H1 (cell line): ENCODE measurements around the gene ENO2. TPM values are rescaled to one million over a fixed set of nuclear protein-coding genes. Genes with fewer than 3 reads are reported as not detected.
A peak's percentile ranks its signal among the peaks of the same experiment; 100 is the strongest.

Experiments used
- CTCF ChIA-PET: fragments of 300-600 bp; sonication (Branson Sonifier 250); formaldehyde crosslinking; loops from one replicate; lab custom pipeline; 2021; ENCODE audit not compliant: partially characterized antibody; lab: Charles Lee
- POLR2A ChIA-PET: fragments of 300-600 bp; sonication (Branson Sonifier 250); formaldehyde crosslinking; loops from one replicate; lab custom pipeline; 2021; ENCODE audit warnings: inconsistent platforms; ENCODE audit not compliant: partially characterized antibody; lab: Charles Lee
- DNase-seq, 2 experiments: peaks; one replicate each; pipeline versions ENCODE4 v3.0.0 to v3.0.0-alpha.2; 2010 to 2022; ENCODE audit warnings: low spot score in 2 of 2, low read depth in 1 of 2, mixed read lengths in 1 of 2
- FAIRE-seq: peaks from 2 replicates; lab custom pipeline; 2011; peaks lifted over from hg19 to GRCh38; lab: Jason Lieb, UNC
- H2AFZ ChIP-seq: 2 replicates; pipeline ENCODE4 v1.8.1; 2012; ENCODE audit warnings: low read length, inconsistent platforms
- H2AK5ac ChIP-seq: 2 replicates; pipeline ENCODE4 v1.6.1; 2013; ENCODE audit warnings: low read depth, low read length
- H2BK120ac ChIP-seq: replicated peaks from 2 replicates; pipeline ENCODE3; 2013; ENCODE audit warnings: low read depth, low read length, inconsistent platforms
- H2BK12ac ChIP-seq: 2 replicates; pipeline ENCODE4 v1.6.1; 2013; ENCODE audit warnings: low read depth, low read length
- H2BK15ac ChIP-seq: 2 replicates; pipeline ENCODE4 v1.6.1; 2013; ENCODE audit warnings: low read length
- H2BK20ac ChIP-seq: 2 replicates; pipeline ENCODE4 v1.6.1; 2013; ENCODE audit warnings: low read length
- H2BK5ac ChIP-seq: 2 replicates; pipeline ENCODE4 v1.6.1; 2013; ENCODE audit warnings: low read depth, low read length
- H3K14ac ChIP-seq: 2 replicates; pipeline ENCODE4 v1.6.1; 2013; ENCODE audit warnings: inconsistent platforms; ENCODE audit not compliant: insufficient read length
- H3K18ac ChIP-seq: 2 replicates; pipeline ENCODE4 v1.6.1; 2013; ENCODE audit warnings: low read length; ENCODE audit errors: extremely low read depth
- H3K23ac ChIP-seq: 2 replicates; pipeline ENCODE4 v1.6.1; 2013; ENCODE audit warnings: inconsistent platforms; ENCODE audit not compliant: insufficient read length
- H3K23me2 ChIP-seq: 2 replicates; pipeline ENCODE4 v1.6.1; 2013; ENCODE audit warnings: low read depth, low read length
- H3K27ac ChIP-seq: 2 replicates; pipeline ENCODE4 v1.6.1; 2011; ENCODE audit warnings: low read depth, low read length, inconsistent platforms
- H3K27me3 ChIP-seq, 4 experiments: replicated peaks in 1 of 4; 1 replicate in 1 of 4; 2 replicates in 3 of 4; pipeline versions ENCODE4 v1.6.1 to v1.8.1; 2011 to 2013; ENCODE audit warnings: low read length in 3 of 4, mild to moderate bottlenecking in 3 of 4, inconsistent platforms in 2 of 4, mixed read lengths in 2 of 4, moderate library complexity in 1 of 4; ENCODE audit not compliant: control insufficient read depth in 3 of 4, insufficient read depth in 3 of 4; ENCODE audit errors: extremely low read depth in 1 of 4
- H3K36me3 ChIP-seq, 4 experiments: 2 replicates each; pipeline versions ENCODE4 v1.6.1 to v1.8.1; 2011 to 2013; ENCODE audit warnings: mild to moderate bottlenecking in 4 of 4, low read length in 3 of 4, moderate library complexity in 2 of 4, control low read depth in 1 of 4, inconsistent platforms in 1 of 4; ENCODE audit not compliant: insufficient read depth in 4 of 4, control insufficient read depth in 2 of 4
- H3K4ac ChIP-seq: replicated peaks from 2 replicates; pipeline ENCODE3; 2013; ENCODE audit warnings: low read length, low read depth, mixed read lengths, inconsistent platforms; ENCODE audit not compliant: insufficient read length
- H3K4me1 ChIP-seq, 4 experiments: replicated peaks in 1 of 4; 1 replicate in 1 of 4; 2 replicates in 3 of 4; pipeline versions ENCODE4 v1.6.1 to v1.8.1; 2011 to 2013; ENCODE audit warnings: low read length in 3 of 4, inconsistent platforms in 2 of 4, mixed read lengths in 1 of 4; ENCODE audit not compliant: insufficient read depth in 4 of 4, control insufficient read depth in 3 of 4
- H3K4me2 ChIP-seq, 2 experiments: 2 replicates each; pipeline versions ENCODE4 v1.6.1 to v1.8.1; 2011 to 2013; ENCODE audit warnings: low read depth in 2 of 2, low read length in 2 of 2, control low read depth in 1 of 2, inconsistent platforms in 1 of 2, mild to moderate bottlenecking in 1 of 2; ENCODE audit not compliant: insufficient read depth in 1 of 2
- H3K4me3 ChIP-seq, 4 experiments: fragments of 200-600, 300-600 bp in 1 of 4; sonication (generic), shearing (Covaris generic), sonication (Bioruptor Twin) in 1 of 4; 2 replicates each; pipeline versions ENCODE4 v1.5.1 to v1.8.1; 2011 to 2016; ENCODE audit warnings: low read length in 4 of 4, low read depth in 3 of 4, control low read depth in 2 of 4, inconsistent platforms in 2 of 4, mild to moderate bottlenecking in 2 of 4, mixed read lengths in 1 of 4, moderate library complexity in 1 of 4; ENCODE audit not compliant: insufficient read depth in 2 of 4; ENCODE audit errors: extremely low read depth in 1 of 4
- H3K56ac ChIP-seq: replicated peaks from 2 replicates; pipeline ENCODE3; 2013; ENCODE audit warnings: low read depth, mild to moderate bottlenecking, mixed read lengths, low read length, inconsistent platforms; ENCODE audit not compliant: insufficient read length
- H3K79me1 ChIP-seq: 2 replicates; pipeline ENCODE4 v1.6.1; 2013; ENCODE audit warnings: low read depth, low read length, control low read depth
- H3K79me2 ChIP-seq, 2 experiments: 2 replicates each; pipeline versions ENCODE4 v1.6.1 to v1.8.1; 2012 to 2013; ENCODE audit warnings: low read length in 2 of 2, mild to moderate bottlenecking in 2 of 2, inconsistent platforms in 1 of 2; ENCODE audit not compliant: insufficient read depth in 2 of 2, control insufficient read depth in 1 of 2
- H3K9ac ChIP-seq, 4 experiments: replicated peaks in 1 of 4; 1 replicate in 1 of 4; 2 replicates in 3 of 4; pipeline versions ENCODE4 v1.6.1 to v1.8.1; 2011 to 2013; ENCODE audit warnings: low read depth in 3 of 4, low read length in 3 of 4, control low read depth in 2 of 4, mild to moderate bottlenecking in 2 of 4, moderate library complexity in 2 of 4, inconsistent platforms in 1 of 4; ENCODE audit errors: extremely low read depth in 1 of 4
- H3K9me3 ChIP-seq, 2 experiments: 2 replicates each; pipeline versions ENCODE4 v1.6.1 to v1.8.1; 2012 to 2013; ENCODE audit warnings: mild to moderate bottlenecking in 2 of 2, moderate library complexity in 2 of 2, control low read depth in 1 of 2, inconsistent platforms in 1 of 2, low read depth in 1 of 2, low read length in 1 of 2, mixed read lengths in 1 of 2; ENCODE audit not compliant: insufficient read depth in 2 of 2
- H4K20me1 ChIP-seq, 2 experiments: replicated peaks in 1 of 2; 2 replicates each; pipeline versions ENCODE3 to v1.8.1; 2011 to 2013; ENCODE audit warnings: inconsistent platforms in 2 of 2, low read length in 2 of 2, mild to moderate bottlenecking in 1 of 2; ENCODE audit not compliant: insufficient read depth in 2 of 2, control insufficient read depth in 1 of 2
- H4K5ac ChIP-seq: 2 replicates; pipeline ENCODE4 v1.6.1; 2013; ENCODE audit warnings: low read length, low read depth, mixed read lengths, inconsistent platforms; ENCODE audit not compliant: insufficient read length
- H4K8ac ChIP-seq: 2 replicates; pipeline ENCODE4 v1.8.0; 2013; ENCODE audit warnings: mild to moderate bottlenecking, moderate library complexity, low read length, inconsistent platforms; ENCODE audit not compliant: insufficient read depth; ENCODE audit errors: extremely low read depth
- H4K91ac ChIP-seq: replicated peaks from 2 replicates; pipeline ENCODE3; 2013; ENCODE audit warnings: low read length, mixed read lengths, inconsistent platforms; ENCODE audit not compliant: insufficient read length
- CBX5 ChIP-seq: fragments of 300-800, 300-1000 bp; sonication (generic); IDR thresholded peaks from 2 replicates; pipeline ENCODE4 v1.7.1; 2016; ENCODE audit warnings: antibody characterized with exemption, low read length, low read depth
- CHD2 ChIP-seq: IDR thresholded peaks from 2 replicates; pipeline ENCODE4 v1.6.1; 2012; ENCODE audit warnings: low read length, improper control_type of control experiment
- HDAC2 ChIP-seq, 2 experiments: fragments of 300-600 bp in 1 of 2; sonication (generic) in 1 of 2; IDR thresholded peaks; 2 replicates each; pipeline ENCODE4 v1.6.1; 2011 to 2012; ENCODE audit warnings: low read depth in 2 of 2, low read length in 2 of 2, mild to moderate bottlenecking in 2 of 2, moderate library complexity in 2 of 2, borderline replicate concordance in 1 of 2, inconsistent platforms in 1 of 2
- KDM4A ChIP-seq: IDR thresholded peaks from one replicate; pipeline ENCODE4 v1.7.1; 2012; ENCODE audit warnings: low read depth, mild to moderate bottlenecking, moderate library complexity, low read length, inconsistent platforms; ENCODE audit not compliant: severe bottlenecking
- PHF8 ChIP-seq: fragments of 200-600 bp; sonication (generic); conservative IDR thresholded peaks from 2 replicates; pipeline ENCODE4 v1.7.1; 2012; ENCODE audit warnings: low read depth, mild to moderate bottlenecking, inconsistent platforms, low read length, moderate library complexity
- POLR2AphosphoS5 ChIP-seq: IDR thresholded peaks from 2 replicates; pipeline ENCODE4 v1.6.1; 2011; ENCODE audit warnings: low read depth, low read length
- RNF2 ChIP-seq: fragments of 200-900, 300-1000 bp; sonication (generic); IDR thresholded peaks from 2 replicates; pipeline ENCODE4 v1.7.1; 2016; ENCODE audit warnings: borderline replicate concordance, low read depth, mild to moderate bottlenecking, antibody characterized with exemption, low read length; ENCODE audit not compliant: poor library complexity, severe bottlenecking; ENCODE audit errors: missing control alignments
- SIX5 ChIP-seq: IDR thresholded peaks from 2 replicates; pipeline ENCODE4 v1.6.1; 2011; ENCODE audit warnings: mild to moderate bottlenecking, low read depth, low read length
- WGBS, 2 experiments: shearing (Covaris generic) in 1 of 2; methylation state at CpG; one replicate each; pipeline versions ENCODE4 v1.1.6 to v1.1.7; 2013 to 2015; ENCODE audit warnings: low lambda C conversion rate in 2 of 2, mixed read lengths in 2 of 2, inconsistent platforms in 1 of 2, low coverage in 1 of 2, missing lambda C conversion rate in 1 of 2; ENCODE audit not compliant: insufficient replicate concordance in 2 of 2, insufficient coverage in 1 of 2, insufficient read length in 1 of 2; ENCODE audit errors: extremely low coverage in 1 of 2, missing lambda C conversion rate in 1 of 2; 5-methylcytosine and 5-hydroxymethylcytosine counted together
- polyA plus RNA-seq, 7 experiments: library from polyadenylated mRNA; depleted of rRNA in 3 of 7; stranded (reverse) in 5 of 7; unstranded in 2 of 7; fragments of >200 nt in 5 of 7; fragments of 200-250 nt in 2 of 7; gene quantifications; 1 replicate in 5 of 7; 2 replicates in 1 of 7; 4 replicates in 1 of 7; pipeline versions ENCODE4 v1.2.1 to v1.2.3, GENCODE V29; 2011 to 2013; ENCODE audit warnings: missing spikeins in 2 of 7, mixed read lengths in 2 of 7
- total RNA-seq: library from RNA; stranded (reverse); fragmentation: NEBNext Ultra II Directional; extraction: Animal tissue kit (Norgen Biotek cat#: 25700); gene quantifications from 2 replicates; pipeline ENCODE4 v1.2.1, GENCODE V29; 2021

Gene ENO2
- total and polyA plus RNA-seq, 2 of the 8 experiments (the other 6 are each of a cell fraction or from before 2014, with no cell fraction given) = 92.4 to 102 TPM

GRCh38 chr12:6967651-6968100, 53.3 kb downstream of the ENO2 start:
- no peak overlapping the region for H3K4me3 ChIP-seq
- no peaks in the 10 kb centered on the region for H3K27me3 ChIP-seq
- POLR2A ChIA-PET = interaction anchor here (1.4 to 30.5 kb wide), 7 partner anchors 10 to 163 kb away, joined by 3 to 1596 read pairs (median 10); partner anchors contain the start of genes ATN1, C12orf57, CLSTN3 and PTPN6
- H3K14ac ChIP-seq = no peak overlapping the region
- H3K4me1 ChIP-seq = peaks cover 9 to 28% (median 15%) of the 10 kb centered on the region in 4 experiments
- H3K9me3 ChIP-seq = no peaks in the 10 kb centered on the region
- no peak overlapping the region for H2BK15ac ChIP-seq
- no peak overlapping the region for H3K18ac ChIP-seq
- H3K27ac ChIP-seq = no peak overlapping the region
- no peak overlapping the region for H4K5ac ChIP-seq
- peaks cover 28 to 45% (median 32%) of the 10 kb centered on the region in 4 experiments for H3K36me3 ChIP-seq
- H3K23me2 ChIP-seq = peaks cover 15% of the 10 kb centered on the region
- TF ChIP-seq HDAC2 (IDR thresholded peaks at IDR 0.05; ENCODE audit: borderline replicate concordance in 1 of 2, low read depth in 2 of 2, low read length in 2 of 2) (no peak), CBX5 (no peak), CHD2 (no peak), SIX5 (no peak), KDM4A (no peak), RNF2 (no peak), POLR2AphosphoS5 (peak; percentile 9; the same call in 1 of the 2 replicates), PHF8 (no peak)
- TF ChIP-seq, all 59 proteins: peak for 1
- no peak overlapping the region for H2AFZ ChIP-seq
- no peak overlapping the region; a peak in 1 of 7 replicates for H3K9ac ChIP-seq
- no peak overlapping the region for H2BK20ac ChIP-seq
- H3K56ac ChIP-seq = no peak overlapping the region
- peaks cover 2 to 4% of the 10 kb centered on the region in 2 experiments for H4K20me1 ChIP-seq
- H3K79me2 ChIP-seq = peaks cover 14 to 57% of the 10 kb centered on the region in 2 experiments
- no peak overlapping the region for H2AK5ac ChIP-seq
- CTCF ChIA-PET = interaction anchor here (0.6 to 2.4 kb wide), 6 partner anchors 9 to 146 kb away, joined by 3 to 11 read pairs (median 8); partner anchors contain the start of gene C1RL
- no peak overlapping the region for H3K4ac ChIP-seq
- DNase-seq = no peak
- H3K4me2 ChIP-seq = no peak overlapping the region
- H3K79me1 ChIP-seq = peaks cover 5% of the 10 kb centered on the region; the same call in 1 of the 2 replicates
- H2BK5ac ChIP-seq = no peak overlapping the region
- no peak overlapping the region for H4K91ac ChIP-seq
- no peak for FAIRE-seq
- H2BK12ac ChIP-seq = no peak overlapping the region
- H4K8ac ChIP-seq = no peak overlapping the region; the same call in 1 of the 2 replicates
- WGBS, 2 experiments = 96% methylated on average over 10 of the region's 10 CpGs; no CpG with 5 or more reads in 1 of the 2 experiments
- H3K23ac ChIP-seq = no peak overlapping the region
- H2BK120ac ChIP-seq = no peak overlapping the region
